ENCODE data around the gene ATP2B2.

DNA sequence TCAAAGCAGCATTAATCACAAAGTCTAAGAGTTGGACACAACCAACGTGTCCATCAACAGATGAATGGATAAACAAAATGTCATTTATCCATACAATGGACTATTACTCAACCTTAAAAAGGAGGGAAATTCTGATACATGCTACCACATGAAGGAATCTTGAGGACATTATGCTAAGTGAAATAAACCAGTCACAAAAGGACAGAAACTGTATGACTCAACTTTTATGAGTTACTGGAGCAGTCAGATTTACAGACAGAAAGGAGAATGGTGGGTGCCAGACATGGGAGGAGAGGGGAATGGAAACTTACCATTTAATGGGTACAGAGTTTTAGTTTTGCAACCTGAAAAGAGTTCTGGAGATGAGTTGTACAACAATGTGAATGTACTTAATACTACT is 141.5 kb downstream of the ATP2B2 start:
- TF ChIP-seq YY1 (IDR thresholded peaks at IDR 0.05; ENCODE audit: insufficient read depth, insufficient read length) (no peak), ZNF274 (IDR thresholded peaks at IDR 0.05; ENCODE audit: low read depth, low read length) (no peak)
